ENCODE results near the gene EEF1B2.
A peak's percentile ranks its signal among the peaks of the same experiment; 100 is the strongest.
"Not testable (repeated sequence)": the region's sequence is repeated elsewhere in the genome, so short reads cannot be mapped to it uniquely, and the experiment has no call there.

The EEF1B2 gene

GRCh38 chr2:206168230-206168629, 8.5 kb downstream of the EEF1B2 start:
- DNase-seq, result not testable (repeated sequence)

GRCh38 chr2:206171624-206172397, 12.1 kb downstream of the EEF1B2 start:
- DNase-seq, result not testable (repeated sequence)

DNA sequence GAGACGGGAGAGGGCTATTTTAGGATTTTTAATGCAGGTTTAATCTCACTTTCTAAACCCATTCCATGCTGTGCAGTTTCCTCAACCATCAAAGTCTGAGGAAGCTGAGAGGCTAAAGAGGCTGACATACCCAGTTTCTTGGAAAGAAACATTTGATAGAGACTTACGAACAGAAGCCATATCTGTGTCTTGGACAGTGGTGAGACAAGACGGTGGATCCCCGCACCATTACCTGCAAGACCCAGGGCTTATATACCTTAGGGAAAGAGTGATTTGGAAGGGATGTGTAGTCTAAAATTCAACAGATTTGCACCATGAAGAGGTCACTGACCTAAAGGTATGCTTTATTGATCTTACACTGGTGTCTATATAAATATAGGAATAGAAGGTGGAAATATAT, 13.5 kb downstream of the EEF1B2 start:
- DNase-seq, result no peak

GRCh38 chr2:206176121-206176520, 16.4 kb downstream of the EEF1B2 start:
- no peak for DNase-seq

GRCh38 chr2:206176901-206177300, 17.2 kb downstream of the EEF1B2 start:
- DNase-seq, result no peak

- peak; percentile 38 for DNase-seq
Measured at GRCh38 chr2:206181526-206181925, 21.8 kb downstream of the EEF1B2 start.

DNA sequence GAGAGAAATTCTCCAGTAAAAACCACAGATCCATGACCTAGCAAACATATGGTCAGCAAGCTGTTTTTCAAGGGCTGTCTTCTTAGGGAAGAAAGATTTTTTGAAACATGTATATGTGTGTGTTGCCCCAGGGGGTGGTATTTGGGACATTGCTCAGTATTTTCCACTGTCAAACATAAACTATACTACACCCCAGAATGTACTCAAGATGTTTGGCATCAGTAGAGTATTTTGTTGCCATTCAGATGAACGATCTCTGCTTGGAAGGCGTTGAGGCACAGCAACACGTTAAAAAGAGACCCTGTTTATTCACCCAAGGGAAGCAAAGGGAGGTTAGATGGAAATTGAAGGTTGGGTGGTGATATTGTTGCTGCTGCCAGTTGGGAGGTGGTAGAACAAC, 30.0 kb downstream of the EEF1B2 start:
- no peak for DNase-seq

GRCh38 chr2:206190111-206190510, 30.4 kb downstream of the EEF1B2 start:
- DNase-seq, result no peak

DNA sequence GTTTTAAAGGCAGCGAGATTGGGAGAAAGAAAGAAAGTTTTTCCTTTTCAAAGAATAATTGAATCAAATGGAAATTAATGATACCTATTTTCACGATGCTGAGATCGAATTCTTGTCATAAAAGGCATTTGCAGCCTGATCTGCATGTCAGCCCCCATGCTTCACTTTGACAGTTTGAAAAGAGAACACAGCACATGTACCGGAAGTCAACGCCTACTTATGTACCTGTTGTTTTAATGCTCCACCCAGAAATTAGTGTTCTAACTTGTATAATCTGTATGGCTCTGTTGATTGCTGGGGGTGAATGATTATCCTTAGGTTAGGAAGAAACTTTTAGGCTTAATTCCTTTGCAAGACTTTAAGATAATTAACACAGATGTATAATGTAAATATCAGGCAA, 31.0 kb downstream of the EEF1B2 start:
- no peak for DNase-seq

DNA sequence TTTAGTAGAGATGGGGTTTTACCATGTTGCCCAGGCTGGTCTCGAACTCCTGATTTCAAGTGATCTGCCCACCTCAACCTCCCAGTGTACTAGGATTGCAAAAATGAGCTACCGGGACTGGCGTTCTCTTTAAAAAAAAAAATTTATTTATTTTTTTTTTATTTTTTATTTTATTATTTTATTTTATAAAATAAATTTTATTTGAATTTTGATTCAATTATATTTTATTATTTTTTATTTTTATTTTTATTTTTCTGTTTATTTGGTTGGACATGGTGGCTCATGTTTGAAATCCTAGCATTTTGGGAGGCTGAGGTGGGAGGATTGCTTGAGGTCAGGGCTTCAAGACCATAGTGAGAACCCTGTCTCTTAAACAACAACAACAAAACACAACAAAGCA, 32.5 kb downstream of the EEF1B2 start:
- DNase-seq, result no peak

DNA sequence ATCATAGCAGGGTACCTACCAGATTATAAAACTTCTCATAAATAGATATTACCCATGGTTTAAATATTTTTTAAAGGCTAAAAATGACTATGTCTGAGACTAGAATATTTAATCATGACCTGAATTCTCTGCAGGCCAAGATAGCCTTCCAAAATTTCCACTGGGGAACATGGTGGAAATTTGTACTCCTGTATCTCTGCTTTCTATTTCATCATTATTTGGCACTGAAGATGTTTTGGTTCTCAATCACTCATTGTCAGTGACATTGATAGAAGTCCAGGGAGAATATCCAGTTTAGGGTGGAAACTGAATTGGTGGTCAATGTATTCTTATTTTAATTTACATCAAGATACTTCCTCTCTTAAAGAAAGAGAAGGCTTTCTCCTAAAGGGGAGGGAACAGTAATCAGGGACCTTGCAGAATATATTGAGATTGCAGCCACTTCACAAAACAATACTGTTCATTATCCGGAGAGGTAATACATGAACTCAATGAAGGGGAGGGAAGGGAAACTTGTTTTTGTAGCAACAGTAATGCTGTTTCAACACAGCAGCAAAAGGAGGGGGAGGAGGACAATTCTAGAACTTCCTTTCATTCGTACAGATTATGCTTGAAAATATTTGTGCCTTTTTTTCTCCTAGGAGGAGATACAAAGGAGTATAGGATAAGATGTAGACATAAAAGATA, 34.1 kb downstream of the EEF1B2 start:
- DNase-seq, result no peak

DNA sequence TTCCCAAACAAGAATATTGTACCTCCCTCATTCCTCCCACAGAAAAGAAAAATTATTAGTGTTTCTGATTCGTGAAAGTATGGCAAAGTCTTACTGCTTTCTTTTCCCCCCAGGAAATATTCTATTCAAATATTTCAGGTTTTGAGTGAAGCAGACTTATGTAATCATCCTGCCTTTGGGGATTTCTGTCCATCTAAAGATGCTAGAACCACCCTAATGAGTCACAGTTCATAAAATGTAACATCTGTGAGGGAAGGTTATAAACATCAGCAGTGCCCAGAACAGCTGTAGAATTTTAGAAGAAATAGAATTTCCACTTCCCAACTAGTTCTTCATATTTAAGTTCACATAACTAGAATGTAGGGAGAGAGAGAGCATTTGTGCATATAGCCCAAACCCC, 39.0 kb downstream of the EEF1B2 start:
- DNase-seq, result peak; percentile 51

GRCh38 chr2:206201075-206201848, 41.6 kb downstream of the EEF1B2 start:
- DNase-seq, result no peak

GRCh38 chr2:206202446-206202845, 42.8 kb downstream of the EEF1B2 start:
- DNase-seq, result no peak

GRCh38 chr2:206203331-206203730, 43.6 kb downstream of the EEF1B2 start:
- no peak for DNase-seq

- no peak for DNase-seq
Measured at GRCh38 chr2:206204710-206205109, 45.0 kb downstream of the EEF1B2 start.

GRCh38 chr2:206207316-206207715, 47.6 kb downstream of the EEF1B2 start:
- not testable (repeated sequence) for DNase-seq

- no peak for DNase-seq
Measured at GRCh38 chr2:206208900-206209299, 49.2 kb downstream of the EEF1B2 start.

- DNase-seq, result peak; percentile 73
Measured at GRCh38 chr2:206211657-206212255, 52.1 kb downstream of the EEF1B2 start.
